HG03196 (cell line): Measurements from ENCODE around the gene CTNNA3.
"Not testable (repeated sequence)": the region's sequence is repeated elsewhere in the genome, so short reads cannot be mapped to it uniquely, and the experiment has no call there.

ENCODE experiments used
- ATAC-seq: cut with Tn5 transposase; IDR thresholded peaks from one replicate; pipeline ENCODE4 v1.9.1; 2021; ENCODE audit not compliant: unreplicated experiment

CTNNA3 gene

DNA sequence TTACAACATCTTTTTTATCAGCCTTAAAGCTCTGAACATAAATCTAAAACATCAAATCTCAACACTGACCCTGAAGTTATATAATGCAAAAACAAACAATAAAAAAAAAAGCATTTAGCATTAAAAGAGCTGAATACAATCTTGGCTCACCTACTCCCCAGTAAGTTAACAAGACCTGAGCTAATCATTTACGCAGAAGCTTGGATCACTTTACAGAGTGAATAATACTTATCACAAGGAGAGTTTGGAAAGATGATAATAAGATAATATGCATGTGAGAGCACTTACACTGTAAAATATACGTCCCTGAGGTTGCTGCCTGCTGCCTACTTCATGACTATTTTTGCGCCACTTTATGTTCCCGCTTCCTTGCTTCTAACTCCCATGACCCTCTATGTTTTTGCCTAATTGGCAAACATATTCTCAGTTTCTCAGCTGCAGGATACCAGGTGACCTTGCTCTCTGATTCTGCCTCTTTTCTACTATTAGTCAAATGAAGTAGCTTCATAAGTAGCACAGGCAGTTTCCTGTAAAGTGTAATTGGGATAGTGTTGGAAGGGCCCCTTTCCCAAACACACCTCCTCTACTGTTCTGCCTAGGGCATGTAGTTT is 436.6 kb downstream of the CTNNA3 start:
- ATAC-seq, result no peak

- no peak for ATAC-seq
These were observed 438.4 kb downstream of the CTNNA3 start for GRCh38 chr10:67257427-67258144.

DNA sequence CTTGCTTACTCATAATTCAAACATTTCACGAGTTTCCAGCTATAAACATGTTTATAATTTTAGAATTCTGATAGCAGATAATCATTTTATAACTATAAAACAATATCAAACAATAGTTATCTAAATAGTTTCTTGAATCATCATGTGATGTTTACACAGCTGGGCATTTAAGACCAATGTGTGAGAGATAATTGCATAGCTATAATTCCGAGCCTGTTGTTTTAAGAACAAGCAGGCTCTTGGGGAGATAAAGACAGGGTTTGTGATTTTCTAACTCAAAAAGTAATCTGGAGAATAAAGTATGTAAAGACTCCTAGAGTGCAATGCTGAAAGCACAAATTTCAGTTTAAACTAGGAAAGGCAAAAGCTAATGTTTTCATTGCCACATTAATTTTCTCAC is 439.0 kb downstream of the CTNNA3 start:
- ATAC-seq, result no peak

DNA sequence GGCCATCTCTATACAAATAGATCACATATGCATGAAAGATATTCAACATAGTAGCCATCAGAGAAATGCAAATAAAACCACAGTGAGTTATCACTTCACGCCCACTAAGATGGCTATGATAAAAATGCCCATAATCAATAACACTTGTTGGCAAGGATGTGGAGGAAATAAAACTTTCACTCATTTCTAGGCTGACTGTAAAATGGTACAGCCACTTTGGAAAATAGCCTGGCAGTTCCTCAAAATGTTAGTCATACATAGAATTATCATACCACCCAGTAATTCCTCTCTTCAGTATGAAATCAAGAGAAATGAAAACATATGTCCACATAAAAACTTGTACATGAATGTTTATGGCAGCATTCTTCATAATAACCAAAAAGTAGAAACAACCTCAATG is 445.3 kb downstream of the CTNNA3 start:
- ATAC-seq, result no peak

DNA sequence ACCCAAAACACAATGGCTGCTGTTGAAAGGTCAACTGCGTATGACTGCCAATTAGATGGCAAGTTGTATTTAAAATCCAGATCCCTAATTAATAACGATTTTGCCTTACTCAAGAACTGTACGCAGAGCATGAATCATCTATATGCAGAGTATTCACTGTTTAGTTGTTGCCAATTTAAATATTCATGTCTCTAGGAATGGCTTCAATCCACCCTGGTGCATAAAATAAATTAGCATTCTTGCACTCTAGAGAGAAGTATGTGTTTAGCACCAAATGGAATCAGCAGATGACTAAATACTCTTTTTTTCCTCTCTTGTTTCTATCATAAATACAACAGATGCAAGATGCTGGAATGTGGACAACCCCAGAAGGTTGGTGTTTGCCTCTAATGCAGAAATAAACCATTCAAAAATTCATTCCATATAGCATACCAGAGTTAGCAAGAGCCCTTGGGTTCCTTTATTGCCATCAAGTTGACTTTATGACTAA is 449.9 kb downstream of the CTNNA3 start:
- ATAC-seq, result no peak

- no peak for ATAC-seq
These were observed 453.5 kb downstream of the CTNNA3 start for GRCh38 chr10:67242528-67242927.

GRCh38 chr10:67241451-67241850 is 454.5 kb downstream of the CTNNA3 start:
- no peak for ATAC-seq

DNA sequence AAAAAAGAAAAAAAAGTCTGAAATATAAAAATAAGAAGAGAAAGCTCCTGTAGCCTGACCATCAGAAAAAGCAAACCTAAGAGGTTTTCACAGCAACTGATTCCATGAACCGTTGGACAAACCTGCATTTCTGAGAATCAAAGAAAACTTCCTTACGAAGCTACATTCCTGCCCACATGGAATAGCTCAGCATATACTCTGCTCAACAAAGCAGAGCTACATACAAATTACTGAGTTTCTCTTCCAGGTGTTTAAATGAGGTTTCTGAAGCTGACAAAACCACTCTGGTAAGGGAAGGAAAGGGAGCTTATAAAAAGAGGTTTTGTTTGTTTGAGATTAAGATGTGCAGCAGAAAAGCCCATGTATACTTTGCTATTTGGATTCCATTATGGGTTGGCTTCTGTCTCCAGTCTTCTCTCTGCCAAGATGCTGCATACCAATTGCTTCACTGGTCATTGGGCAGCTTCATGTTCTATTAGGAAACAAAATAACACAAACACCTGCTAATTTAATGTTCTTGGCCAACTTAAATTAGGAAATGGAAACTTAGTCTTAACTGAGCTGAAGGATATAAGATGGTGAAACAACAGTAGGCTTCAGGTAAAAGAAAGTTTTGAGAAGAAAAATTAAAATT is 456.0 kb downstream of the CTNNA3 start:
- ATAC-seq, result no peak

DNA sequence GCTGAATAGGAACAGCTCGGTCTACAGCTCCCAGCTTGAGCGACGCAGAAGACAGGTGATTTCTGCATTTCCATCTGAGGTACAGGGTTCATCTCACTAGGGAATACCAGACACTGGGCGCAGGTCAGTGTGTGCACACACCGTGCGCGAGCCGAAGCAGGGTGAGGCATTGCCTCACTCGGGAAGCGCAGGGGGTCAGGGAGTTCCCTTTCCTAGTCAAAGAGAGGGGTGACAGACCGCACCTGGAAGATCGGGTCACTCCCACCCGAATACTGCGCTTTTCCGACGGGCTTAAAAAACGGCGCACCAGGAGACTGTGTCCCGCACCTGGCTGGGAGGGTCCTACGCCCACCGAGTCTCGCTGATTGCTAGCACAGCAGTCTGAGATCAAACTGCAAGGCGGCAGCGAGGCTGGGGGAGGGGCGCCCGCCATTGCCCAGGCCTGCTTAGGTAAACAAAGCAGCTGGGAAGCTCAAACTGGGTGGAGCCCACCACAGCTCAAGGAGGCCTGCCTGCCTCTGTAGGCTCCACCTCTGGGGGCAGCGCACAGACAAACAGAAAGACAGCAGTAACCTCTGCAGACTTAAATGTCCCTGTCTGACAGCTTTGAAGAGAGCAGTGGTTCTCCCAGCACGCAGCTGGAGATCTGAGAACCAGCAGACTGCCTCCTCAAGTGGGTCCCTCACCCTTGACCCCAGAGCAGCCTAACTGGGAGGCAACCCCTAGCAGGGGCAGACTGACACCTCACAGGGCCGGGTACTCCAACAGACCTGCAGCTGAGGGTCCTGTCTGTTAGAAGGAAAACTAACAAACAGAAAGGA is 465.1 kb downstream of the CTNNA3 start:
- ATAC-seq, result not testable (repeated sequence)

DNA sequence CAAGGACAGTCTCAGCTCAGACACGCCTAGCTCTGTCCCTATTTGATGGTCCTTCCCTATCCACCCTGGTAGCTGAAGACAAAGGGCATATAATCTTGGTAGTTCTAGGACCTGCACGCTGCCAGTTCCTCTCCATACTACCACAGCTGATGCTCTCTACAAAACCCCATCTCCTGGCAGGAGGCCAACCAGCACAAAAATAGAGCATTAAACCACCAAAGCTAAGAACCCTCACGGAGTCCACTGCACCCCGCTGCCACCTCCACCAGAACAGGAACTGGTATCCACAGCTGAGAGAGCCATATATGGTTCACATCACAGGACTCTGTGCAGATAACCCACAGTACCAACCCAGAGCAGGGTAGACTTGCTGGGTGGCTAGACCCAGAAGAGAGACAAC is 470.8 kb downstream of the CTNNA3 start:
- no peak for ATAC-seq

DNA sequence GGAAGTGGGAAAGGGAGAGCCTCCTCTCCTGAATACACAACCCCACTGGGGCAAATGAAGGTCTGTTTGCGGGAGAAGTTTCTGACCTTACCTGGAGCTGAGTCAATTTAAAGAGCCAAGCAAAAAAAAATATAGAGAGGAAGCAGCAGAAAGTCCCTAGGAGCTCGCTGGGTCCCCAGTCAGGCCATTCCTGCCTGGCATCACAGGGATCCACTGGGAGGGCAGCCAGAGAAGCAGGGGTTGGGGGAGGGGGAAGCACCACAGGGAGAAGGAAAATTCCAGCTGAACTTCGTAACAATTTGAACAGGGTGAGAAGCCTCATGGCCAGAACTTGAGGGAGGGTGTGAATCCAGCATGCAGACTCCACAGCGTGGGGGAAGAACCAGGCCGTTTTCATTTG is 471.4 kb downstream of the CTNNA3 start:
- ATAC-seq, result no peak

- no peak for ATAC-seq
These were observed 473.1 kb downstream of the CTNNA3 start for GRCh38 chr10:67222934-67223333.

GRCh38 chr10:67221939-67222494 is 474.0 kb downstream of the CTNNA3 start:
- no peak for ATAC-seq

GRCh38 chr10:67211680-67212079 is 484.3 kb downstream of the CTNNA3 start:
- ATAC-seq, result no peak

DNA sequence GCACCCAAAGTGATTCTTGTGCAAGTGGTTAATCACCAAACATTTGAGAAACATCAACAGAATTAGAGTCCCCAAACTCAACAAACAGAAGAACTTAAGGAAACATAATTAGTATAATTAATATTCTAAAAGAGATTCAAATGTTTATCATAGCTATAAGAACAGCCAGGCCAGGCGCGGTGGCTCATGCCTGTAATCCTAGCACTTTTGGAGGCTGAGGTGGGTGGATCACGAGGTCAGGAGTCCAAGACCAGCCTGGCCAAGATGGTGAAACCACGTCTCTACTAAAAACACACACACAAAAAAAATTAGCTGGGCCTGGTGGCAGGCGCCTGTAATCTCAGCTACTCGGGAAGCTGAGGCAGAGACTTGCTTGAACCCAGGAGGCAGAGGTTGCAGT is 488.1 kb downstream of the CTNNA3 start:
- not testable (repeated sequence) for ATAC-seq

DNA sequence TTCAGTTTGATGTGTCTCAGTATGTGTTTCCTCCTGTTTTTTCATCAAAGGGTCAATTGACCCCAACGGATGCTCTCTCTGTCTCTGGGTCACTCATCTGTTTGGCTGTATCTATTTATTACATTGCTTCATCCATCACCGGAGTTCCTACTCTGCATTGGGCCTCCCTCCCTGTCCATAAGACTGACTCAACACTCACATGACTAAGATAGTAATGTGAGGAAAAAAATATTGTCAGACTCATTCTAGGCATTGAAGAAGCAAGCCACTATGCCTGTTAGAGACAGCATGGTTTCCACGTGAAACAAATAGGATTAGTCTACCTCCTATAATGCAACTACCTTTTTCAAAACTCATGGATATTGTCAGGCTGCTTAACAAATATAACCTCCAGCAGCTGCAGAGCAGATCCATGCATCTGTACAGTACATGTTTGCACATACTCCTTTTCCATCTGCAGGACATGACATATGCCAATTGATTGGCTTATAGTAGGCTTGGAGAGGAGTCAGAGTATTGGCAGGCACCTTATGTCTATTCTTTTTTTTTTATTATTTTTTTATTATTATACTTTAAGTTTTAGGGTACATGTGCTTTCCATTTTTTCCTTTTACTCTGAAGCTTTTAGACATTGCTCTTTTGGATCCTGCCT is 495.0 kb downstream of the CTNNA3 start:
- ATAC-seq, result no peak

DNA sequence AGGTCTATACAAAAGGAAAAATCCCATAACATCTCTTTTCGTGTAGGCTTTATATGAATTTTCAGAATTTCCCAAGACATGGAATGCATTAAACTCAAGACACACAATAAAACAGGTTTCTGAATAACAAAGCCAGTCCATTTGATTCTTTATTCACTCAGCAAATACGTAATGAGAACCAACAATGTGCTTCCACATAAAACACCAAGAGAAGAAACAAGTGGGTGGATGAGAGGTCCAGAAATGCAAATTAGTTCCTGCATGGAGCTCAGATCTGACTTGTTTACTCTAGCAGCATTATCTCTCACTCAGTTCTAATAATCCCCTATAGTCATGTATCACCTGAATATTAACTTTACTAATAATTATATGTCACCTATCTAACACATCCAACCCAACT is 520.6 kb downstream of the CTNNA3 start:
- ATAC-seq, result no peak

GRCh38 chr10:67173787-67174186 is 522.2 kb downstream of the CTNNA3 start:
- ATAC-seq, result no peak

DNA sequence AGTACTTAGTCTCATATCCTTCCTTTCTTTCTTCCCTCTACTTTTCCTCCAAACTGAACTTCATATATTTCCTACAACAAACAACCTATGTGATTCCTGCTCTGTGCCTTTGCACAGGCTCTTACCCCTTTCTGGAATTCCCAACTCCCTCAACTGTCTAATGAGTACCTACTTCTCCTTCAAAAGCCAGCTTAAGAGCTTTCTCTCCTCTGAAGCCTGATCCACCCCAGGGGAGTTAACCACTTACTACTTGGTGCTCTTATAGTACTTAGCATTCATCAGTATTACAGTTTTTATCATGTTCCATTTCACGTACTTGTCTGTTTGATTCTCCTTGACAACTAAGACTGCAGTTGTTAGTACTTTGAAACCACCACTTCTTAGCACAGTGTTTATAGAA is 524.0 kb downstream of the CTNNA3 start:
- no peak for ATAC-seq

DNA sequence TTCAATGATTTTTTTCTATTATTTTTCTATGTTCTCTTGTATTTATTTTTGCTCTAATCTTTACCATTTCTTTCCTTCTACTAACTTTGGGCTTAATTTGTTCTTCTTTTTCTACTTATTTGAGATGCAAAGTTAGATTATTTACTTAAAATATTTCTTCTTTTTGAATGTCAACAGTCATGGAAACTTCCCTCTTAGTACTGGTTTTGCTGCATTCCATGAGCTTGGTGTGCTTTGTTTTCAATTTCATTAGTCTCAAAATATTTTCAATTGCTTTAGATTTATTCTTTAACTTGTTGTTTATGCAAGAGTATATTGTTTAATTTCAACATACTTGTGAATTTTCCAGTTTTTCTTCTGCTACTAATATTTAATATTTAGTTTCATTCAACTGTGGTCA is 539.8 kb downstream of the CTNNA3 start:
- no peak for ATAC-seq

DNA sequence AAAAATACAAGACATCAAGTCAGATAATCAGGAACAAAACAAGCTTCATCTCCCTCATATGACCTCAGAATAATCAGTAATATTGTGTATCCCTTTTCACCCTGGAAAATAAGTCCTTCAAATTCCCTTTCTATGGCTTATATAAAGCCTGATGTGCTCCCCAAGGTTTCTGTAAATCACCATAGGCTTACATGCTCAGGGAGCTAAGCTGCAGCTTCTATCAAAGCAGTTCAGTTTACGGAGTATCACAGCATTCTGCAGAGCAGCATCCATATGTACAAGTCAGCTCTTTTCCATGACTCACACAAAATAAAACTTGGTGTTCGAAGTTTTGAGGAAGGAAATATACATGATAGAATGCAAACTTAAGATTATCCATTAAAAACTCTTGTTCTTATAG is 544.5 kb downstream of the CTNNA3 start:
- no peak for ATAC-seq
